SK-N-DZ (cell line): ENCODE results near the gene TAB2.
"Not testable (repeated sequence)": the region's sequence is repeated elsewhere in the genome, so short reads cannot be mapped to it uniquely, and the experiment has no call there.

ENCODE experiments used
- DNase-seq: peaks from one replicate; pipeline ENCODE4 v3.0.0-alpha.2; 2015; ENCODE audit warnings: low spot score
- small RNA-seq, 2 experiments: library from RNA; depleted of rRNA; stranded (forward); fragments of <200 nt; gene quantifications; one replicate each; pipeline ENCODE3, GENCODE V24; 2014

TAB2 gene

DNA sequence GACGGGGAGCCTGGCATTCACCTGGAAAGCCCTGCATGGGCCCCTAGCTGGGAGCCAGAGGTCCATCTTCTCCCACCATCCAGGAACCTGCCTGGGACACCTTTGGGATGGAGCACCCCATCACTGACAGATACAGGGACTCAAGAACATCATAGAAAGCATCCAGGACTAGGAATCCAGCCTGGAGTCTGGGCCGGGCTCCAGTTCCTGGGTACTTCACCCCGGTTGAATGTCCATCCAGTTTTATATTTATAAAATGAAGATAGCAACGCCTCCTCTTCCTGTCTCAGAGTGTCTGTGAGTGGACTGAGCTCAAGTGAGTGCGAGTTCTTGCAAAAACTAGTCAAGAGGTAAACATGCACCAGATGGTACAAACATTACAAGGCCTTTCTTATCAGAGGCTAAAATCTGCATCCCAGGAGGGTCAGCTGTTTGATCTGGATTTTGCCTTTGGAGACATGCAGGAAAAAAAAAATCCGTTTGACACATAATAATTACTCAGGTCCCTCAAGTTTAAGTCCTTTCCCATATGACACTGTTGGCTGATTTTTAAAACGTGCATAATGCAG lies 139.9 kb downstream of the TAB2 start:
- peak; percentile 53 for DNase-seq

DNA sequence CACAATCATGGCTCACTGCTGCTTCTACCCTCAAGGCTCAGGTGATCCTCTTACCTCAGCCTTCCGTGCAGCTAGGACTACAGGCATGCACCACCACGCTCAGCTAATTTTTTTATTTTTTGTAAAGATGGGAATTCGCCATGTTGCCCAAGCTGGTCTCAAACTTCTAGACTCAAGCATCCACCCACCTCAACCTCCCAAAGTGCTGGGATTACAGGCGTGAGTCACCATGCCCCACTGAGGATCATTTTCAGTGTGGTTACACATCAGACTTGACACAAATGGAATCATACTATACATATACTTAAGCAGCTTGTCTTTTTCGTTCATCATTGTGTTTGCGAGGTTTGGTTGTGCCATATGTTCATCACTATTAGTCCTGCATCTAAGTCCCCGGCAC lies 140.7 kb downstream of the TAB2 start:
- no peak for DNase-seq

DNA sequence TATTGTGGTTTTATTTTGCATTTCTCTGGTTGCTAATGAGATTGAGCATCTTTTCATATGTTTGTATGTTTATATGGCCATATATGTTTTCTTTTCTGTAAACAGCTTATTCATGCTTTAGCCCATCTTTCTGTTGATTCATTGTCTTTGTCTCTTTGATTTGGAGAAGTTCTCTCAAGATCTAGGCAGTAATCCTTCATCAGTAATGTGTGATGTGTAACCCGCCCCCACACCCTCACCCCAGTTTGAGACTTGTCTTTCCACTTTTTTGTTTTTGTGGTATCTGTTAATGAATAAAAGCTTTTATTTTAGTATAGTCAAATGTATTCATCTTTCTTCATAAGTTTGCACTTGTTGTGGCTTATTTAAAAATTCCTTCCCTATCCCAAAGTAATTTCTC lies 141.3 kb downstream of the TAB2 start:
- no peak for DNase-seq

DNA sequence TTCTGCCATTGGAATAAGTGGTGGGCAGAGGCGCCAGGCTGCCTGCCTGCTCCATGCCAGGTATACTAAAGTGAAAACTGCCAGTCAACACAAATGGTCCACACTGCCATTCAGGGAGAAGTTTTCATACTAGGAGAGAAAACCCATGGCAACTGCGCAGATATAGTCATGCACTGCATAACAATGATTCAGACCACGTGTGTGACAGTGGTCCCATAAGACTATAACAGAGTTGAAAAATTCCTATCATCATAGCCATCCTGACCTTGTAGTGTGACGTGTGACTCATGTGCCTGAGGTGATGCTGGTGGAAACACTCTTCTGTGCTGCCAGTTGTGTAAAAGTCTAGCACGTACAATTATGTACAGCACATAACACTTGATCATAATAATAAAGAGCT lies 142.2 kb downstream of the TAB2 start:
- no peak for DNase-seq

DNA sequence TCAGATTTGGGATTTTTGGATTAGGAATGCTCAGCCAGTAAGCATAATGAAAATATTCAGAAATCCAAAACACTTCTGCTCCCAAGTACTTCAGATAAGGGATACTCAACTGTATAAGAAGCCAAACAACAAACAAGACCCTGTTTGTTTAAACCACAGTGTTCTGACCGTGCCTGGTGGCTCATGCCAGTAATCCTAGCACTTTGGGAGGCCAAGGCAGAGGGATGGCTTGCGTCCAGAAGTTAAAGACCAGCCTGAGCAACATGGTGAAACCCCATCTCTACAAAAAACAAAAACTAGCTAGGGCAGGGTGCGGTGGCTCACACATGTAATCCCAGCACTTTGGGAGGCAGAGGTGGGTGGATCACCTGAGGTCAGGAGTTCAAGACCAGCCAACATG lies 142.7 kb downstream of the TAB2 start:
- not testable (repeated sequence) for DNase-seq

Small RNA genes within 50 kb of the gene (small RNA-seq; reads per million reads assigned to genes)
- 0 to 0.18 reads per million in 2 experiments for gene RN7SL234P
